ENCODE results near the gene DHX16.

The DHX16 gene

GRCh38 chr6:30626484-30627366, 46.1 kb downstream of the DHX16 start, which contains the start of gene ATAT1:
Gene ATAT1, plus strand, starts transcription at chr6:30626874.
- DNase-seq = peak; percentile 89

GRCh38 chr6:30625511-30625910, 47.3 kb downstream of the DHX16 start:
- no peak for DNase-seq

- no peak for DNase-seq
These were observed 53.2 kb downstream of the DHX16 start for GRCh38 chr6:30619561-30619960.

GRCh38 chr6:30618270-30618797, 54.5 kb downstream of the DHX16 start:
- DNase-seq = no peak

- DNase-seq = peak; percentile 99
These were observed 55.1 kb downstream of the DHX16 start, which contains the start of gene MRPS18B for GRCh38 chr6:30617565-30618269. Gene MRPS18B, plus strand, starts transcription at chr6:30617840. Its CDS starts 26 bp downstream, at chr6:30617866.

- peak; percentile 99 for DNase-seq
These were observed 55.8 kb downstream of the DHX16 start, which contains the start of gene PPP1R10 for GRCh38 chr6:30616811-30617564. Gene PPP1R10, minus strand, starts transcription at chr6:30617243. Its CDS starts 7,299 bp downstream, at chr6:30609944.

- peak; percentile 41 for DNase-seq
These were observed 56.6 kb downstream of the DHX16 start for GRCh38 chr6:30615958-30616810.

GRCh38 chr6:30615219-30615957, 57.4 kb downstream of the DHX16 start:
- peak; percentile 44 for DNase-seq

- DNase-seq = peak; percentile 90
These were observed 58.0 kb downstream of the DHX16 start for GRCh38 chr6:30614843-30615218.

- no peak for DNase-seq
These were observed 58.6 kb downstream of the DHX16 start for GRCh38 chr6:30614044-30614842.

- DNase-seq = no peak
These were observed 59.4 kb downstream of the DHX16 start for GRCh38 chr6:30613251-30614043.

- DNase-seq = no peak
These were observed 60.0 kb downstream of the DHX16 start for GRCh38 chr6:30612687-30613248.

GRCh38 chr6:30612213-30612612, 60.6 kb downstream of the DHX16 start:
- DNase-seq = no peak

GRCh38 chr6:30611856-30612194, 61.0 kb downstream of the DHX16 start:
- DNase-seq = no peak

- DNase-seq = no peak
These were observed 61.5 kb downstream of the DHX16 start for GRCh38 chr6:30611150-30611855.

GRCh38 chr6:30610065-30610464, 62.7 kb downstream of the DHX16 start:
- no peak for DNase-seq

GRCh38 chr6:30603961-30604360, 68.8 kb downstream of the DHX16 start:
- no peak for DNase-seq

All from stimulated activated CD4-positive, alpha-beta T cell treated with anti-CD3 and anti-CD28 coated beads, Interleukin-4, amount 100 ng/mL, for 24 hours (primary cell).